Retinal pigment epithelial cell (primary cell): ENCODE data around the gene RSAD2.
A peak's percentile ranks its signal among the peaks of the same experiment; 100 is the strongest.

Source experiments
- DNase-seq: peaks from one replicate; pipeline ENCODE4 v3.0.0-alpha.2; 2010; ENCODE audit warnings: low read depth
- H3K4me3 ChIP-seq: 2 replicates; pipeline ENCODE4 v1.5.1; 2011; ENCODE audit warnings: mild to moderate bottlenecking, low read length, control low read depth, moderate library complexity
- CTCF ChIP-seq: conservative IDR thresholded peaks from 2 replicates; pipeline ENCODE4 v1.5.1; 2011; ENCODE audit warnings: low read depth, low read length, control low read depth, inconsistent platforms

The RSAD2 gene

GRCh38 chr2:6917761-6918421 is 40.3 kb downstream of the RSAD2 start:
- TF ChIP-seq CTCF = no peak
- DNase-seq = no peak
- peak overlapping the region; percentile 62 for H3K4me3 ChIP-seq

GRCh38 chr2:6919901-6920742 is 42.5 kb downstream of the RSAD2 start:
- no peak for TF ChIP-seq CTCF
- H3K4me3 ChIP-seq = no peak overlapping the region
- no peak for DNase-seq

- H3K4me3 ChIP-seq = no peak overlapping the region
- no peak for TF ChIP-seq CTCF
- DNase-seq = no peak
These were observed 43.1 kb downstream of the RSAD2 start for GRCh38 chr2:6920743-6921064.

- DNase-seq = no peak
- TF ChIP-seq CTCF = no peak
- H3K4me3 ChIP-seq = no peak overlapping the region
These were observed 43.8 kb downstream of the RSAD2 start for GRCh38 chr2:6921321-6921922.

- H3K4me3 ChIP-seq = no peak overlapping the region
- DNase-seq = no peak
- peak; percentile 34 for TF ChIP-seq CTCF
These were observed 44.7 kb downstream of the RSAD2 start for GRCh38 chr2:6922201-6922656.

- H3K4me3 ChIP-seq = no peak overlapping the region
- DNase-seq = no peak
- TF ChIP-seq CTCF = no peak
These were observed 45.7 kb downstream of the RSAD2 start for GRCh38 chr2:6923319-6923718.
